Measurements from ENCODE around the gene SNAI1.

The SNAI1 gene

DNA sequence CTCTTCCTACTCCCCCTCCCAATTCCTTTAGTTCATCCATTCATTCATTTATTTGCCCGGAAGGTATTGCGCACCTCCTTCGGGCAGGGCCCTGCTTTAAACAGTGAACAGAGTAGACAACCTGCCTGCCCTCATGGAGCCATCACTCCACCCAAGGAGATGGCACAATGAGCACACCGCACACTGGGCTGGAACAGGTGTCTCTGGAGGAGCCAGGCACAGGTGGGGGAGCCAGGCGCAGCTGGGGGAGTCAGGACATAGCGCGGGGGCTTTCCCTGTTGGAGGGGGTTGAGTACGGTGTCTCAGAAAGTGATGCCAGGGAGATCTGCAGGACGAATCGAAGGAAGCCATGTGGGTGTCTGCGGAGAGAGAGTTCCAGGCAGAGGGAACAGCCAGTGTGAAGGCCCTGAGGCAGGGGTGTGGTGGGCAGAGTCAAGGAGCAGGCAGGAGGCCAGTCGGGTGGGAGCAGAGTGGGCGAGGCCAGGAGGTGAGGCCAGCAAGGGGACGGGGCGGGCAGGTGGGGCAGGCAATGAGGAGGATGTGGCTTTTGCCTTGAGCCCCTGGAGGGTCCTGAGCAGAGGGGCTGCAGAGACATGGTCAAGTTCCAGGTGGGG lies 46.4 kb downstream of the SNAI1 start:
- no peak for DNase-seq (ENCODE audit: low spot score)
- TF ChIP-seq CTCF (IDR thresholded peaks at IDR 0.05; ENCODE audit: extremely low read depth, missing control alignments): no peak

DNA sequence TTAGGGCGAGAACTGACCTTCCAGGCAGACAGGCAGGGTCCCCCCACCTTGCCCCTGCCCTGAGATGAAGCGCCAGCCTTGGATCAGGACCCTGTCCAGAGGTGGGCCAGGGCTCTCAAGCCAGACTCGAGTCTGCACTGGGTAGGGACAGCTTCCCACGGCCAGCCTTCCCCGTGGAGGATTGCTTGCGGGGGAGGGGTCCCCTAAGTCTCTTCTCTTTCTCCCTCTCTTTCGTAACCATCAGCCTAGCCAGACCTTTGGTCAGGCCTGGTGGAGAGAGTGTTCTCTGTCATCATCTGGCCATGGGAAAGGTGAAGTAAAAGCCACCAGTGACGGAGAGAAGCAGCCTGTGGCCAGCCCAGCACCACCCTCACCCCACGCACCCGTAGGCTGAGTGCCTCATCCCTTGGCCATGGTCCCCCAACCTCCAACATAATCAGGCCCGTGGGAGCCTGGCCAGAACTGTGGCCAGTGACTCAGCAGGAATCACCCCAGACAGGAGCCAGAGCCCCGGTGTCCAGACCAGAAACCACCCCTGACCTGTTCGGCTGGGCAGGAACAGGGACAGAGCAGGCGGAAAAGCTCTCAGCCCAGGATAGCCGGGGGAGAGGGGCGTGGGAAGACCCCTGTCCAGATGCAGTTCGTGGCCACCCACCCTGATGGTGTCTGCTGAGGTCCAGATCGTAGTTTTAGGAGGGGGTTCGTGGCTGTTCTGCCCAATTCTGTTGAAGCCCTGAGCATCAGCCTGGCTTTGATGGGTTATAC lies 47.1 kb downstream of the SNAI1 start:
- TF ChIP-seq CTCF (IDR thresholded peaks at IDR 0.05; ENCODE audit: extremely low read depth, missing control alignments): no peak
- DNase-seq (ENCODE audit: low spot score): no peak

DNA sequence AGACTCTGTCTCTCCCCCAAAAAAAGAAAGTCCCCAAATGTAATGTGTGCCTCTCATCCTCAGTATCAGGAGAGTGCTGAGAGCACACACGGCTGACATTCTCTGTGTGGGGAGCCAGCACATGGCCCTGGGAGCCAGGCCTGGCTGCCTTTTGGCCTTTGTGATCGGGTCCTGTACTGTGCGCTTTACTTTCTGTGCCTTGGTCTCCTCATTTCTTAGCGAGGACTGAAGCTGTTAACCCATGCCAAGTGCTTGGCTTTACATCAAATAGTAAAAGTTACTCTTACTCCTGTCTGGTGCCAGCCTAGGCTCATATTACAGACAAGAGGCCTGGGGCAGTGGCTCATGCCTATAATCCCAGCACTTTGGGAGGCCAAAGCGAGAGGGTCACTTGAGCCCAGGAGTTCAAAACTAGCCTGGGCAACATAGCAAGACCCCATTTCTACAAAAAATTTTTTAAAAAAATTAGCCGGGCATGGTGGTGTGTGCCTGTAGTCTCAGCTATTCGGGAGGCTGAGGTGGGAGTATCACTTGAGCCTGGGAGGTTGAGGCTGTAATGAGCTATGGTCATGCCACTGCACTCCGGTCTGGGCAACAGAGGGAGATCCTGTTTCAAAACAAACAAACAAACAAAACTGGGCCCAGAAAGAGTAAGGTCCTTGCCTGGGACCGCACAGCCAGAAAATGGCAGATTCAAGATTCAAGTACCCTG lies 50.3 kb downstream of the SNAI1 start:
- no peak for DNase-seq (ENCODE audit: low spot score)
- no peak for TF ChIP-seq CTCF (IDR thresholded peaks at IDR 0.05; ENCODE audit: extremely low read depth, missing control alignments)

- no peak for DNase-seq (ENCODE audit: low spot score)
- TF ChIP-seq CTCF (IDR thresholded peaks at IDR 0.05; ENCODE audit: extremely low read depth, missing control alignments): no peak
Observed at GRCh38 chr20:50034567-50035180, 51.9 kb downstream of the SNAI1 start.

DNA sequence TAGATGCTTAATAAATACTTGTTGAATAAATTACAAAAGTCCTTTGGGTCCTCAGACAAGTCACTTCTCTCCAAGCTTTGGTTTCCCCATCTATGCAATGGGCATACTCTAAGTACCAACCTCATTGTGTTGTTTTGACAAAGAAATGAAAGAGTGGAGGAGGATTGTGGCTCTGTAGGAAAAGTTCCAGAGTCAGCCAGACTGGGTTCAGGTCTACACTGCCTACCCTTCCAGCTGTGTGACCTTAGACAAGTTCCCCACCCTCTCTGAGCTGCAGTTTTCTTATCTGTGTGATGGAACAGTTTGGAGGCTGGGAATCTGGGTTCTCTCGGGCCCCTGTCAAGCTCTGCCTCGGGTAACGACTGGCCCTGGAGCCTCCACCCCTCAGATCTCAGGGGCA lies 53.9 kb downstream of the SNAI1 start:
- no peak for DNase-seq (ENCODE audit: low spot score)
- TF ChIP-seq CTCF (IDR thresholded peaks at IDR 0.05; ENCODE audit: extremely low read depth, missing control alignments): no peak

DNA sequence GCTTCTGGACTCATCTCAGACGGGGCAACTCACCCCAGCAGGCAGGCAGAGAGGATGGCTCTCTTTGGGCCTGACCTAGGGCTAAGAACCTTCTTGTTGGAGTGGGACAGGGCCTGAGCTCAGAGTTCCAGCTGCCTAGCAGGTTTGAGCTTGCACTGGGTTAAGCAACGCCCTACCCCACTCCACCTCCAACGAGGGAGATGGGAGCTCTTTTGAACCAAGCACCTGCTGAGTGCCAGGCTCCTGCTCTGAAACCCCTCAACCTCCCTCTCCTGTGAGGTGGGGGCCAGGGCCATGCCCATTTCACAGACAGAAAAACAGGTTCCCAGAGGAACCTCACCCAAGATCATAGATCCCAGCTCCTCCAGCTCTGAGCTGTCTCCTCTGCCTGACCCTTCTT lies 54.3 kb downstream of the SNAI1 start:
- TF ChIP-seq CTCF (IDR thresholded peaks at IDR 0.05; ENCODE audit: extremely low read depth, missing control alignments): no peak
- DNase-seq (ENCODE audit: low spot score): no peak

GRCh38 chr20:50037575-50037974 lies 54.8 kb downstream of the SNAI1 start:
- TF ChIP-seq CTCF (IDR thresholded peaks at IDR 0.05; ENCODE audit: extremely low read depth, missing control alignments): no peak
- no peak for DNase-seq (ENCODE audit: low spot score)
